DND-41 (cell line): ENCODE measurements around the gene MTCP1.

Source experiments
- ATAC-seq: fragments of 200-7000 bp; cut with Tn5 transposase; 3 replicates; pipeline ENCODE4 v1.9.1; 2021; ENCODE audit warnings: low read depth; ENCODE audit not compliant: insufficient read depth
- DNase-seq: peaks from one replicate; pipeline ENCODE4 v3.0.0-alpha.2; 2020
- H2AFZ ChIP-seq: 2 replicates; pipeline ENCODE4 v1.6.0; 2012; ENCODE audit warnings: low read depth, low read length
- H3K27ac ChIP-seq: 2 replicates; pipeline ENCODE4 v1.5.1; 2012; ENCODE audit warnings: low read length, inconsistent platforms
- H3K27me3 ChIP-seq: fragments of 200-600 bp; sonication (generic); 2 replicates; pipeline ENCODE4 v1.6.0; 2012; ENCODE audit warnings: low read length, mild to moderate bottlenecking, inconsistent platforms; ENCODE audit not compliant: insufficient read depth, poor library complexity
- H3K36me3 ChIP-seq: 2 replicates; pipeline ENCODE4 v1.5.1; 2012; ENCODE audit warnings: low read length, inconsistent platforms; ENCODE audit not compliant: insufficient read depth
- H3K4me1 ChIP-seq: 2 replicates; pipeline ENCODE4 v1.5.1; 2012; ENCODE audit warnings: mild to moderate bottlenecking, low read length; ENCODE audit not compliant: insufficient read depth
- H3K4me2 ChIP-seq: 2 replicates; pipeline ENCODE4 v1.6.0; 2012; ENCODE audit warnings: mild to moderate bottlenecking, moderate library complexity, low read length, inconsistent platforms; ENCODE audit not compliant: insufficient read depth
- H3K4me3 ChIP-seq, 2 experiments: fragments of 200-600 bp in 1 of 2; shearing (Covaris generic) in 1 of 2; 2 replicates each; pipeline ENCODE4 v1.5.1; 2012 to 2016; ENCODE audit warnings: inconsistent platforms in 2 of 2, low read length in 2 of 2, mild to moderate bottlenecking in 2 of 2, low read depth in 1 of 2, moderate library complexity in 1 of 2
- H3K79me2 ChIP-seq: 2 replicates; pipeline ENCODE4 v1.6.0; 2012; ENCODE audit warnings: low read length, inconsistent platforms; ENCODE audit not compliant: insufficient read depth
- H3K9ac ChIP-seq: 2 replicates; pipeline ENCODE4 v1.6.0; 2012; ENCODE audit warnings: low read depth, mild to moderate bottlenecking, inconsistent platforms, low read length, moderate library complexity
- H3K9me3 ChIP-seq: 2 replicates; pipeline ENCODE4 v1.5.1; 2012; ENCODE audit warnings: low read length, moderate library complexity, mild to moderate bottlenecking, inconsistent platforms; ENCODE audit not compliant: insufficient read depth, severe bottlenecking
- H4K20me1 ChIP-seq: 2 replicates; pipeline ENCODE4 v1.6.0; 2012; ENCODE audit warnings: low read length; ENCODE audit not compliant: insufficient read depth
- EZH2 ChIP-seq: IDR thresholded peaks from 3 replicates; pipeline ENCODE4 v1.6.1; 2012; ENCODE audit warnings: borderline replicate concordance, low read depth, mild to moderate bottlenecking, moderate library complexity, low read length, inconsistent platforms; ENCODE audit not compliant: severe bottlenecking
- TF ChIP-seq, protein P1 (sequence below): IDR thresholded peaks from 2 replicates; pipeline ENCODE4 v1.5.1; 2012; ENCODE audit warnings: borderline replicate concordance, low read length, moderate library complexity, mild to moderate bottlenecking; ENCODE audit not compliant: poor library complexity, severe bottlenecking; ENCODE audit errors: extremely low read depth

Gene MTCP1

DNA sequence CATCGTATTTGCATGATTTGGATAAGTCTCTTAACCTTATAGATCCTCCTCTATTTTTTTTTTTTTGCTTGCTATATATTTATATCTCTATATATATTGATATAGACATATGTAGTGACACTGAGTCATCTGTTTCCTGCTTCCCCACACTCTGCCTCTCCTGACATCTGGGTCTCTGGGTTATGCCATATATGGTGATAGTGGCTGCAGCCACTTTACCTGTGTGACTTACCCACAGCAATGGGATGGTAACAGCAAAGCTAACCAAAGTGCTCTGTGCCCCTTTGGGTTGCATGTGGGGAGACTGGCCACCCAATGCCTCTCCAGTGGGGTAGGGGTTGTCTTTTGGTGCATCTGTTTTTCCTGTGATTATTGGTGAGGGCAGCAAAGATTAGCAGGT is 14.5 kb downstream of the MTCP1 start:
- H3K79me2 ChIP-seq, result no peaks in the 10 kb centered on the region
- no peak overlapping the region for H3K4me3 ChIP-seq
- H3K36me3 ChIP-seq, result peaks cover 46% of the 10 kb centered on the region
- no peaks in the 10 kb centered on the region for H3K27me3 ChIP-seq
- TF ChIP-seq EZH2, result no peak
- TF ChIP-seq, protein P1, sequence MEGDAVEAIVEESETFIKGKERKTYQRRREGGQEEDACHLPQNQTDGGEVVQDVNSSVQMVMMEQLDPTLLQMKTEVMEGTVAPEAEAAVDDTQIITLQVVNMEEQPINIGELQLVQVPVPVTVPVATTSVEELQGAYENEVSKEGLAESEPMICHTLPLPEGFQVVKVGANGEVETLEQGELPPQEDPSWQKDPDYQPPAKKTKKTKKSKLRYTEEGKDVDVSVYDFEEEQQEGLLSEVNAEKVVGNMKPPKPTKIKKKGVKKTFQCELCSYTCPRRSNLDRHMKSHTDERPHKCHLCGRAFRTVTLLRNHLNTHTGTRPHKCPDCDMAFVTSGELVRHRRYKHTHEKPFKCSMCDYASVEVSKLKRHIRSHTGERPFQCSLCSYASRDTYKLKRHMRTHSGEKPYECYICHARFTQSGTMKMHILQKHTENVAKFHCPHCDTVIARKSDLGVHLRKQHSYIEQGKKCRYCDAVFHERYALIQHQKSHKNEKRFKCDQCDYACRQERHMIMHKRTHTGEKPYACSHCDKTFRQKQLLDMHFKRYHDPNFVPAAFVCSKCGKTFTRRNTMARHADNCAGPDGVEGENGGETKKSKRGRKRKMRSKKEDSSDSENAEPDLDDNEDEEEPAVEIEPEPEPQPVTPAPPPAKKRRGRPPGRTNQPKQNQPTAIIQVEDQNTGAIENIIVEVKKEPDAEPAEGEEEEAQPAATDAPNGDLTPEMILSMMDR, result no peak
- H3K4me1 ChIP-seq, result peaks cover 8% of the 10 kb centered on the region
- H3K9ac ChIP-seq, result no peak overlapping the region
- DNase-seq (no peak), ATAC-seq (no peak)
- no peaks in the 10 kb centered on the region for H4K20me1 ChIP-seq
- H3K9me3 ChIP-seq, result no peaks in the 10 kb centered on the region
- no peak overlapping the region for H2AFZ ChIP-seq
- H3K27ac ChIP-seq, result no peak overlapping the region
- no peak overlapping the region for H3K4me2 ChIP-seq

DNA sequence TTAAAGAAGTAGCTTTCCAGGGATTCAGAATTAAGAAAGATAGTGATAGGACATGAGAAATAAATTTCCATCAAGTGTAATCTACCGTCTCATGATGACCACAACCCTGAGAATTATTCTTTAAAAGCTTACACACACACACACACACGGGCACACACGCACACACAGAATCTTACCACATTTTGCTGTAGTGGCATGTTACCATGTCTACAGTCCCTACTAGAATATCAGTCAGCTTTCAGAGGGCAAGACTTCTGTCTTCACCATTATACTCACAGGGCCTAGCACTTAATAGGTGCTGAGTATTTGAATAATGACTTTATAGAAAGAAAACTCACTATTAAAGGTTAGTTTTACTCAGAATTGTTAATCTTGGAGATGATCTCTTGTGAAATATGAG is 15.4 kb downstream of the MTCP1 start:
- no peaks in the 10 kb centered on the region for H3K9me3 ChIP-seq
- TF ChIP-seq, protein P1, result no peak
- TF ChIP-seq EZH2, result no peak
- no peaks in the 10 kb centered on the region for H3K27me3 ChIP-seq
- H4K20me1 ChIP-seq, result no peaks in the 10 kb centered on the region
- H3K9ac ChIP-seq, result no peak overlapping the region
- H3K4me2 ChIP-seq, result no peak overlapping the region
- DNase-seq, result no peak
- no peaks in the 10 kb centered on the region for H3K79me2 ChIP-seq
- peaks cover 46% of the 10 kb centered on the region for H3K36me3 ChIP-seq
- H2AFZ ChIP-seq, result no peak overlapping the region
- H3K27ac ChIP-seq, result no peak overlapping the region
- no peak for ATAC-seq
- peaks cover 8% of the 10 kb centered on the region for H3K4me1 ChIP-seq
- no peak overlapping the region for H3K4me3 ChIP-seq

DNA sequence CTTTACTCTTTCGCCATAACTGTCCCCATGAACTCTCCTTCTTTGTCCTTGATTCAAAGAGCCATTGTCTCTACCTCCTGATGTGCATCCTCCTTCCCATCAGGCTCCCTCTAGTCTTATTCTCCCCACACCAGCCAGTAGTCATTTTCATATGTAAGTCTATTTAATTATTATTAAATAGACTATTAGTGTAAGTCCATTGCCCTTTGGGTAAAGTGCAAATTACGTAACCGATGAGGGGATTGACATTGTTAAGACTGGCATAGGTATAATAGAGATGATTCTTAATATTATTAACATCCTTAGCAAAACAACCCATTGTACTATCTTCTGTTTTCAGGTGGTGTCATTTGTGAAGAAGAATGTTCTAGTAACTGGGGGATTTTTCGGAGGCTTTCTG is 16.7 kb downstream of the MTCP1 start:
- H3K9ac ChIP-seq, result no peak overlapping the region
- H3K36me3 ChIP-seq, result peaks cover 42% of the 10 kb centered on the region
- H3K9me3 ChIP-seq, result no peaks in the 10 kb centered on the region
- no peak overlapping the region for H3K4me3 ChIP-seq
- H4K20me1 ChIP-seq, result no peaks in the 10 kb centered on the region
- no peak overlapping the region for H3K27ac ChIP-seq
- no peak overlapping the region for H3K4me2 ChIP-seq
- no peak overlapping the region for H2AFZ ChIP-seq
- no peak for DNase-seq
- no peaks in the 10 kb centered on the region for H3K79me2 ChIP-seq
- H3K27me3 ChIP-seq, result no peaks in the 10 kb centered on the region
- H3K4me1 ChIP-seq, result peaks cover 8% of the 10 kb centered on the region
- TF ChIP-seq, protein P1, result no peak
- no peak for TF ChIP-seq EZH2
- ATAC-seq, result no peak

DNA sequence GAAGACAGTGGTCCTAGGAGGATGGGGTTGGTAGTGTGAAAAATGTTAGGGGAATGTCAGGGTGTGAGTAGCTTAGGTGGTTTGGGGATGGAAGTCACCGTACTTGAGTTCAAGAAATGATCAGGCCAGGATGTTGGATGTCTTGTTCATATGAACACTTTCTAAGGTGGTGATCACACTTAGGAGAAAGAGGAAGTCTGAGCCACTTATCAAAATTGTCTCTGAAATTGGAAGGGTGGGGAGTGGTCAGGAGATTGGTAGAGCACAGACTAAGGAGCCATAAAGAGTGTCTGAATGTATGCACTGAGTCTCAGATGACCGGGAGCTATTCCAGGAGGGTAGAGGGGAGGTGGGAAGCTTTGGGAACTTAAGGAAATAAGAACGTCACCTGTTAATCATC is 17.3 kb downstream of the MTCP1 start:
- H4K20me1 ChIP-seq, result no peaks in the 10 kb centered on the region
- no peaks in the 10 kb centered on the region for H3K9me3 ChIP-seq
- H3K9ac ChIP-seq, result no peak overlapping the region
- TF ChIP-seq, protein P1, result no peak
- TF ChIP-seq EZH2, result no peak
- no peaks in the 10 kb centered on the region for H3K27me3 ChIP-seq
- H3K27ac ChIP-seq, result no peak overlapping the region
- H3K4me2 ChIP-seq, result no peak overlapping the region
- DNase-seq (no peak), ATAC-seq (no peak)
- H3K4me3 ChIP-seq, result no peak overlapping the region
- H3K4me1 ChIP-seq, result peaks cover 8% of the 10 kb centered on the region
- no peak overlapping the region for H2AFZ ChIP-seq
- no peaks in the 10 kb centered on the region for H3K79me2 ChIP-seq
- peaks cover 42% of the 10 kb centered on the region for H3K36me3 ChIP-seq
